Measurements from ENCODE around the gene OLFML3. TPM values are rescaled to one million over a fixed set of nuclear protein-coding genes. Genes with fewer than 3 reads are reported as not detected.

Gene OLFML3
- total RNA-seq, 6 experiments from 2014 or later: 1.8 to 13.8 (median 6.6) TPM

- DNase-seq: no peak
- intact Hi-C loops (cut with DNase I): loop anchor here (5.0 to 10.0 kb wide), 3 partner anchors 152 to 307 kb away; no protein-coding TSS in a partner anchor
- 68% methylated on average over 8 of the region's 10 CpGs for WGBS (ENCODE audit: insufficient coverage, low coverage, low lambda C conversion rate, missing lambda C conversion rate)
- Histone ChIP-seq H3K36me3 (no peaks in the 10 kb centered on the region), H3K4me1 (peaks cover 0 to 6% (median 0%) of the 10 kb centered on the region in 4 donors), H3K27ac (no peak overlapping the region), H3K4me3 (peak overlapping the region in 2 of 3 donors; percentile 11 to 18), H3K9me3 (no peaks in the 10 kb centered on the region), H3K27me3 (no peaks in the 10 kb centered on the region)
- ATAC-seq: no peak
- no peak for TF ChIP-seq CTCF (IDR thresholded peaks at IDR 0.05)
- TF ChIP-seq POLR2A (IDR thresholded peaks at IDR 0.05): no peak
These were observed 836 bp downstream of the OLFML3 start for GRCh38 chr1:113980110-113980509.

- H3K27me3 ChIP-seq: no peaks in the 10 kb centered on the region
- DNase-seq (peak in 2 of 3 donors; percentile 51), ATAC-seq (peak; percentile 61 to 79 (median 68))
- no peak for TF ChIP-seq CTCF (IDR thresholded peaks at IDR 0.05)
- TF ChIP-seq POLR2A (IDR thresholded peaks at IDR 0.05): no peak
- no peaks in the 10 kb centered on the region for H3K9me3 ChIP-seq
- no peak overlapping the region for H3K27ac ChIP-seq
- H3K4me3 ChIP-seq: no peak overlapping the region
- 23% methylated on average over 12 of the region's 18 CpGs for WGBS (ENCODE audit: insufficient coverage, low coverage, low lambda C conversion rate, missing lambda C conversion rate)
- H3K4me1 ChIP-seq: peaks cover 0 to 6% (median 0%) of the 10 kb centered on the region in 4 donors
- intact Hi-C loops (cut with DNase I): loop anchor here (5.0 to 10.0 kb wide), 3 partner anchors 150 to 305 kb away; no protein-coding TSS in a partner anchor
- no peaks in the 10 kb centered on the region for H3K36me3 ChIP-seq
These were observed 3.0 kb downstream of the OLFML3 start for GRCh38 chr1:113981962-113982931.

GRCh38 chr1:113982949-113983348 lies 3.7 kb downstream of the OLFML3 start:
- Histone ChIP-seq H3K4me3 (no peak overlapping the region), H3K4me1 (peaks cover 0 to 6% (median 0%) of the 10 kb centered on the region in 4 donors), H3K27me3 (no peaks in the 10 kb centered on the region), H3K27ac (no peak overlapping the region), H3K36me3 (no peaks in the 10 kb centered on the region), H3K9me3 (no peaks in the 10 kb centered on the region)
- ATAC-seq (no peak), DNase-seq (no peak)
- intact Hi-C loops (cut with DNase I): loop anchor here (5.0 to 10.0 kb wide), 3 partner anchors 149 to 304 kb away; no protein-coding TSS in a partner anchor
- 59% methylated on average over 4 of the region's 5 CpGs for WGBS (ENCODE audit: insufficient coverage, low coverage, low lambda C conversion rate, missing lambda C conversion rate)
- TF ChIP-seq CTCF (IDR thresholded peaks at IDR 0.05): no peak
- no peak for TF ChIP-seq POLR2A (IDR thresholded peaks at IDR 0.05)

- WGBS (ENCODE audit: insufficient coverage, low coverage, low lambda C conversion rate, missing lambda C conversion rate): 53% methylated on average over 5 of the region's 8 CpGs
- Histone ChIP-seq H3K9me3 (no peaks in the 10 kb centered on the region), H3K36me3 (no peaks in the 10 kb centered on the region), H3K4me1 (peaks cover 0 to 6% (median 0%) of the 10 kb centered on the region in 4 donors), H3K4me3 (no peak overlapping the region), H3K27ac (no peak overlapping the region), H3K27me3 (no peaks in the 10 kb centered on the region)
- ATAC-seq (no peak), DNase-seq (no peak)
- intact Hi-C loops (cut with DNase I): loop anchor here (5.0 to 10.0 kb wide), 3 partner anchors 149 to 304 kb away; no protein-coding TSS in a partner anchor
- TF ChIP-seq POLR2A (IDR thresholded peaks at IDR 0.05): no peak
- no peak for TF ChIP-seq CTCF (IDR thresholded peaks at IDR 0.05)
These were observed 4.1 kb downstream of the OLFML3 start for GRCh38 chr1:113983391-113983790.

Data from right lobe of liver (tissue), 6 donors.